Thoracic aorta (tissue), 2 donors: ENCODE measurements around the gene NFKBIE. TPM values are rescaled to one million over a fixed set of nuclear protein-coding genes. Genes with fewer than 3 reads are reported as not detected.

Experiments used
- ATAC-seq: fragments of 150-250 bp; one replicate; pipeline ENCODE4 v1.8.0; 2017; ENCODE audit warnings: low read depth; ENCODE audit not compliant: insufficient number of reproducible peaks, low FRiP score
- DNase-seq: peaks from one replicate; pipeline ENCODE4 v3.0.0-alpha.2; 2020; ENCODE audit warnings: low spot score
- H3K27ac ChIP-seq, 2 donors: fragments of 200-600 bp; sonication (generic); 1 replicate in 1 of 2; 2 replicates in 1 of 2; pipeline ENCODE4 v1.5.1; 2016; ENCODE audit warnings: mild to moderate bottlenecking in 2 of 2, moderate library complexity in 2 of 2
- H3K27me3 ChIP-seq: fragments of 200-600 bp; sonication (generic); replicated peaks from 2 replicates; pipeline ENCODE4 v1.6.0; 2016; ENCODE audit warnings: mild to moderate bottlenecking; ENCODE audit not compliant: insufficient read depth
- H3K36me3 ChIP-seq: fragments of 200-600 bp; sonication (generic); one replicate; pipeline ENCODE4 v1.5.1; 2016
- H3K4me1 ChIP-seq, 2 donors: fragments of 200-600 bp; sonication (generic); 1 replicate in 1 of 2; 2 replicates in 1 of 2; pipeline versions ENCODE4 v1.5.1 to v1.6.0; 2016; ENCODE audit warnings: low read depth in 2 of 2, mild to moderate bottlenecking in 1 of 2; ENCODE audit not compliant: control insufficient read depth in 1 of 2
- H3K4me3 ChIP-seq: fragments of 200-600 bp; sonication (generic); 2 replicates; pipeline ENCODE4 v1.5.1; 2016; ENCODE audit warnings: mild to moderate bottlenecking
- H3K9me3 ChIP-seq: fragments of 200-600 bp; sonication (generic); 2 replicates; pipeline ENCODE4 v1.5.1; 2016
- total RNA-seq, 2 donors: library from RNA; depleted of rRNA; stranded (reverse); fragments of >200 nt; gene quantifications; one replicate each; pipeline versions ENCODE4 v1.1.0 to v1.2.3, GENCODE V29; 2016
- TF ChIP-seq, protein P1 (sequence below): fragments of 200-600 bp; sonication (generic); IDR thresholded peaks from one replicate; pipeline ENCODE4 v1.5.1; 2019; ENCODE audit warnings: antibody characterized with exemption

The NFKBIE gene
- total RNA-seq, 2 donors from 2014 or later = 5.5 to 10.6 TPM

DNA sequence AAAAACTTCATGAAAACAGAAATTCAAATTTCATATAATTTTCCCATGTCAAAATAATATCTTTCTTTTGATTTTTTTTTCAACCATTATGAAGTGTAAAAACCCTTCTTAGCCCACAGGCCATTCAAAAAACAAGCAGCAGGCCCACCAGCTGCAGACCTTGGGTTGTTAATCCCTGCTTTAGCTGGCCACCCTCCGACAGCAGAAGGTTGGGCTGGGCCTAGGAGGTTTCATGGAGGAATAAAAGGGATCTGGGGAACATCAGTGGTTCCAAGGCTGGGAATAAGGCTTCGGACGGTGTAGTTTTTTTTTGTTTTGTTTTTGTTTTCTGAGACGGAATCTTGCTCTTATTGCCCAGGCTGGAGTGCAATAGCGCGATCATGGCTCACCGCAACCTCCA is 22.0 kb downstream of the NFKBIE start:
- no peak for DNase-seq
- Histone ChIP-seq H3K4me1 (peaks cover 2 to 17% of the 10 kb centered on the region in 2 donors), H3K27me3 (no peaks in the 10 kb centered on the region), H3K4me3 (no peak overlapping the region), H3K36me3 (no peaks in the 10 kb centered on the region), H3K9me3 (no peaks in the 10 kb centered on the region), H3K27ac (no peak overlapping the region)
- TF ChIP-seq, protein P1, sequence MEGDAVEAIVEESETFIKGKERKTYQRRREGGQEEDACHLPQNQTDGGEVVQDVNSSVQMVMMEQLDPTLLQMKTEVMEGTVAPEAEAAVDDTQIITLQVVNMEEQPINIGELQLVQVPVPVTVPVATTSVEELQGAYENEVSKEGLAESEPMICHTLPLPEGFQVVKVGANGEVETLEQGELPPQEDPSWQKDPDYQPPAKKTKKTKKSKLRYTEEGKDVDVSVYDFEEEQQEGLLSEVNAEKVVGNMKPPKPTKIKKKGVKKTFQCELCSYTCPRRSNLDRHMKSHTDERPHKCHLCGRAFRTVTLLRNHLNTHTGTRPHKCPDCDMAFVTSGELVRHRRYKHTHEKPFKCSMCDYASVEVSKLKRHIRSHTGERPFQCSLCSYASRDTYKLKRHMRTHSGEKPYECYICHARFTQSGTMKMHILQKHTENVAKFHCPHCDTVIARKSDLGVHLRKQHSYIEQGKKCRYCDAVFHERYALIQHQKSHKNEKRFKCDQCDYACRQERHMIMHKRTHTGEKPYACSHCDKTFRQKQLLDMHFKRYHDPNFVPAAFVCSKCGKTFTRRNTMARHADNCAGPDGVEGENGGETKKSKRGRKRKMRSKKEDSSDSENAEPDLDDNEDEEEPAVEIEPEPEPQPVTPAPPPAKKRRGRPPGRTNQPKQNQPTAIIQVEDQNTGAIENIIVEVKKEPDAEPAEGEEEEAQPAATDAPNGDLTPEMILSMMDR = no peak
- no peak for ATAC-seq

DNA sequence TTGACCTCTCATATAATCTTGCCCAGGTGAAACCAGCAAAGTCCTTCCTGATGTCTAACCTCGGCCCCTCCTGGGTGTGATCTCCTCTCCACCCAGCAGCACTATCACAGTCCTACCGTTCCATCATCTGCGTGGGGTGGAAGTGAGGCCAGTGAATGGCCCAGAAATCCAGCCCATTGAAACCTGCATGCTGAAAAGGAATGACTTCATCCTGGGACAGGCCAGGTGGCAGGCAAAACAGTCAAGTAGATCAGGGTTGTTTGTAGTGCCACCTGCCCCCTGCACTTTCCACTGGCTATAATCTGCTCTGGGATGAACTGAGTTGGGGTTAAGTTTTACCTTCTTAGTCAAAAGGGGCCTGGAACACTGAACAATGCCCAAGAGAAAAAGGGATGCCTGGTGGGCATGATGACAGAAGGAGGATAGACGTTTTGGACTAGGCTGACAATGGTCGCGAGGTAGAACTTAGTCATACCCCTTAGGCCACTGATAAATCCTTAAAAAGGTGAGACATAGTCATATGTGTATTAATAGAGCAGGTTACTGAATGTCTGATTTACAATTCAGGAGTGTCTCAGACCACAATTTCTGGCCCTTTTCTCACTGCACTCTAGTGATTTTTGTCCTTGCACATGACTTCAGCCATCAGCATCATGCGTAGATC is 26.5 kb downstream of the NFKBIE start:
- H3K27me3 ChIP-seq = no peaks in the 10 kb centered on the region
- no peaks in the 10 kb centered on the region for H3K36me3 ChIP-seq
- DNase-seq = no peak
- peak overlapping the region; percentile 96 to 98 for H3K27ac ChIP-seq
- H3K4me3 ChIP-seq = no peak overlapping the region
- TF ChIP-seq, protein P1 = no peak
- no peaks in the 10 kb centered on the region for H3K9me3 ChIP-seq
- no peak for ATAC-seq
- peaks cover 17 to 43% of the 10 kb centered on the region in 2 donors for H3K4me1 ChIP-seq

DNA sequence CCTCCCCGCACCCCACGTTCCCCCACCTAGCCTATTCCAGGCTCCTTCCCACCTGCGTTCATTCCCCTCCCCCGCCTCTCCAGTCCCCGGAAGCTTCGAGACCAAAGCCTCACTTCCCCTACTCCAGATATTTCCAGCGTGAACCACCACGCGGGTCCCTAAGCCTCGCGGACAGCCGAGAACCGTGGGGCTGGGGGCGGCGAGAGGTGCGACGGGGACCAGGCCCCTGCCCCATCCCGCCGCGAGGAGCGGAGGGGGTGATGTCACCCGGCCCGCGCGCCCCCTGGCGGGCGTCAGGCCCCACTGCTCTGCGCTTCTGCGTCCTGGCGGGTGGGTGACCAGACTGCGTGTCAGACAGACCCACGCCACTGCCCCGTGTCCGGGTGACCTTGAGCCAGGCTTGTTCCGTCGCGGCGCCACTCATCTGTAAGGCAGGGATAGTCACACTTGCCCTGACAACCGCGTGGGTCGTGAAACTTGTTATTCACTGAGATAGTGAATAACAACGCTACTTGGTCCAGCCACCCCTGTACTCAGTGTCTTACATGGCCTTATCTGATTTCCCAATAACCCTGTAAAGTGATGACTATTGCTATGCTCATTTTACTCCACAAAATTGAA is 27.4 kb downstream of the NFKBIE start:
- DNase-seq (peak; percentile 84), ATAC-seq (peak; percentile 47)
- TF ChIP-seq, protein P1 = peak; percentile 98
- Histone ChIP-seq H3K36me3 (peaks cover 3% of the 10 kb centered on the region), H3K27ac (peak overlapping the region; percentile 96 to 98), H3K9me3 (no peaks in the 10 kb centered on the region), H3K4me1 (peaks cover 26 to 52% of the 10 kb centered on the region in 2 donors), H3K4me3 (peak overlapping the region; percentile 79), H3K27me3 (no peaks in the 10 kb centered on the region)

DNA sequence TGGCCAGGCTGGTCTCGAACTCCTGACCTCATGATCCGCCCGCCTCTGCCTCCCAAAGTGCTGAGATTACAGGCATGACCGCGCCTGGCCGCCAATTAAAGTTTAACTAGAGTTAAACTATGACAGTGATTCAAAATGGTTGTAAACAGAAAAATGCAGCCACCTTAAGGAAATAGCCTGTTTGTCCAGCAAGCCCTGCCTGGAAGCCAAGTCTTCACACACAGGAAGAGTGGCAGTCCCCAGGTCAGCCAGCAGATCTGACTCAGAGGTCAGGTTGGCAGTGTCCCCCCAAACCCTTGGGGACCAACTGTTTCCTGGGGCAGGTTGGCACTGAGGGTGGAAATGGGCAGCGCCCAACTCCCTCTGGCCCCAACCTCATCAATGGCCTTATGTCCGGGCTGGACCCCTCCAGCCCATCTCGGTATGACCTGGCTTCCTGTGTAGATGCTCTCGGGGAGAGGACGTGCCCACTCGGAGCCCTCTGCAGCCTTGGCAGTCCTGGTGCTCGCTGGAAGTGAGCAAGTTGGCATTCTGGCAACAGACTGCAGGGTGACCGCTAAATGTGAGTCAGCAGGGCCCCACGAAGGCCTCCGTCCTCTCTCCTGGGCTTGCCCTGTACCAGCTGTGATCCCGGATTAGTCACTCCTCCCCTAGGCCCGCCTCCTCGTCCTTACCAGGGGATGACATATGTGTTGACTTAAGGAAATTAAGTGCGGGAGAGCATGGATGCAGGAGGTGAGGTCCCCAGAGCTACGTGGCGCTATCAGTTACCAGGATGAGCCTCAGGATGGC is 28.1 kb downstream of the NFKBIE start:
- TF ChIP-seq, protein P1 = no peak
- H3K4me1 ChIP-seq = peaks cover 27 to 59% of the 10 kb centered on the region in 2 donors
- H3K27me3 ChIP-seq = no peaks in the 10 kb centered on the region
- H3K9me3 ChIP-seq = no peaks in the 10 kb centered on the region
- peaks cover 10% of the 10 kb centered on the region for H3K36me3 ChIP-seq
- H3K27ac ChIP-seq = peak overlapping the region; percentile 96 to 98
- peak; percentile 95 for DNase-seq
- ATAC-seq = peak; percentile 90
- peak overlapping the region; percentile 79 for H3K4me3 ChIP-seq
